EL (cell line): ENCODE data around the gene SEC14L1.
A peak's percentile ranks its signal among the peaks of the same experiment; 100 is the strongest.
"Not testable (repeated sequence)": the region's sequence is repeated elsewhere in the genome, so short reads cannot be mapped to it uniquely, and the experiment has no call there.

ENCODE experiments used
- DNase-seq: peaks from one replicate; pipeline ENCODE4 v3.0.0-alpha.2; 2016

Gene SEC14L1

GRCh38 chr17:77140878-77141767, at the start of gene SEC14L1:
Gene SEC14L1, plus strand, starts transcription at chr17:77140969. Its CDS starts 2,628 bp downstream, at chr17:77143597.
- DNase-seq = peak; percentile 59

DNA sequence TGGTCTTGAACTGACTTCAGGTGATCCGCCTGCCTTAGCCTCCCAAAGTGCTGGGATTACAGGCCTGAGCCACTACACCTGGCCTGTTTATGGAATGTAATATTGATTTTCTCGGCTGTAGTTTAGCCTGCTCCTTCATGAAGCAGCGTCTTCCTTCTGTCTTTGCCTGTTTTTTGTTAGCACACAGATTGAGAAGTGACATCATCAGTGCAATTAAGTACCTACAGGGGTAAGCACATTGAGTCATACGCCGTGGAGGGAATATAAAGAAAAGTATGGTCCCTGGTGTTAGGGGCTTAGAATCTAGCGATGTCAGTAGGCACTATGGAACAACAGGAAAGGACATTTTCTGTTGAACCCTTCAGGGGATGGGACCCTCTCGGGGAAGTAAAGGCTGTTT, 48.7 kb upstream of the SEC14L1 start:
- no peak for DNase-seq

- no peak for DNase-seq
These were observed 45.3 kb upstream of the SEC14L1 start for GRCh38 chr17:77095461-77095860.

DNA sequence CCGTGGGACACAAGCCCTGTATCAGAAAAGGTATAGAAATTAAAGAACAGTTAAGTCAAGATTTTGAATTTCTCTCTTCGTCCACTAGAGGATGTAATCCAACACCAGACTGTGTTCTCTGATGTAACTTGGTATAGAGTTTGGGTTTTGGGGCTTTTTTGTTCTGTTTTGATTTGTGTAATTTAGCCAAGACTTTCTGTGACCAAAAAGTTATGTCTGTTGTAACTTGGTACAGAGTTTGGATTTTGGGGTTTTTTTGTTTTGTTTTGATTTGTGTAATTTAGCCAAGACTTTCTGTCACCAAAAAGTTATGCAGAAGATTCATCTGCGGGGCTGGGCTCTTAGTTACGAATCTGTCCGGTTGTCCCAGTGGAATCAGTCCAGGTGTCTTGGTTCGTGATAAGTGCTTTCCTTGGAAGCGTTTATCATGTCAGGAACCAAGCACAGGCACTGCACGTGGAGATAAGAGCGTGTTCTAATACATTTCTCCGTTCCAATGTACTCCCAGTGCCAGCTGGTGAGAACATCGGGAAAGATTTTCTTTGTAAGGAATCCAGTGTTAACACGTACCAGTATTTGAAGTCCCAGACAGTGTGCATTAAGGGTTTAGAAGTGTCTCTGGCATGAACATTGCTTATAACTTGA, 44.1 kb upstream of the SEC14L1 start:
- peak; percentile 48 for DNase-seq

DNA sequence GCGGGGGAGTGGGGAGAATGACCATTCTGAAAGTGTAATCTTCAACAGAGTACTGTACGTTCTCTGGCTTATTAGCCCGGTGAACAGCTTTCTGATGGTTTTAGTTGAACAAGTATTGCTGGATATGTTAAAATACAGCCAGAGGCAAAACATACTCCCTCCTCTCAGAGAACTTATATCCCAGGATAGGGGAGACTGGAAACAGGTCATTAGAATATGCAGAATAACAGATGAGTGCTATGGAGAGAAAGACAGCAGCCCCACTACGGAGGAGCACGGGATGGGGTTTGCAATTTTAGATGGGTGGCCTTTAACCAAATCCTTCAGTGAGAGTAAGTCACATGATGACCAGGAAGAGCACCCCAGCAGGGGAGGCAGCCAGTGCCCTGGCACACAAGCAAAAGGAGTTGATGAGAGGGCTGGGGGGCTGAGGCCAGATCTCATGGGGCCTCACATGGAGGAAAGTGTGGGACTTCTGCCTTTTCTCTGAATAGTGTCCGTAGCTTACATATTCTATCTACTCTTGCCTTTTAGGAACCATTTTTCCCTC, 43.1 kb upstream of the SEC14L1 start:
- no peak for DNase-seq

GRCh38 chr17:77098884-77099545, 41.8 kb upstream of the SEC14L1 start:
- DNase-seq = no peak

DNA sequence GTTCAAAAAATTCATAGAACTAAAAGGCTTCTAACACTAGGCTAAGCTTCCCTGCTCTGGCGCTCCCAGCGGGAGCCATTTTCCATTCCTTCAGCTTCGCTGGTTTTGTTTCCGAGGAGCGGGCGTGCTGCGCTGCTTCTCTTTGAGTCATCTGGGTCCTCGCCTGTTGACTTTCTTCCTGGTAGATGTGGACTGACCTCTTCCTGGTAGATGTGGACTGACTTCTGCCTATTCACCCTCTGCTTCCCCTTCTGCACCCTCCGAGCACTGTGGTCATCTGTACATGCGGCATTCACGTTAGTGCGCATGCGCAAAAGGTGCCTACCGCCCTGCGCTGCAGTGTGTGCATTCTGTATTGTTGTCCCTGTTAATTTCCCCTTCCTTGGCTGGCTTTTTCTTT, 40.8 kb upstream of the SEC14L1 start:
- no peak for DNase-seq

DNA sequence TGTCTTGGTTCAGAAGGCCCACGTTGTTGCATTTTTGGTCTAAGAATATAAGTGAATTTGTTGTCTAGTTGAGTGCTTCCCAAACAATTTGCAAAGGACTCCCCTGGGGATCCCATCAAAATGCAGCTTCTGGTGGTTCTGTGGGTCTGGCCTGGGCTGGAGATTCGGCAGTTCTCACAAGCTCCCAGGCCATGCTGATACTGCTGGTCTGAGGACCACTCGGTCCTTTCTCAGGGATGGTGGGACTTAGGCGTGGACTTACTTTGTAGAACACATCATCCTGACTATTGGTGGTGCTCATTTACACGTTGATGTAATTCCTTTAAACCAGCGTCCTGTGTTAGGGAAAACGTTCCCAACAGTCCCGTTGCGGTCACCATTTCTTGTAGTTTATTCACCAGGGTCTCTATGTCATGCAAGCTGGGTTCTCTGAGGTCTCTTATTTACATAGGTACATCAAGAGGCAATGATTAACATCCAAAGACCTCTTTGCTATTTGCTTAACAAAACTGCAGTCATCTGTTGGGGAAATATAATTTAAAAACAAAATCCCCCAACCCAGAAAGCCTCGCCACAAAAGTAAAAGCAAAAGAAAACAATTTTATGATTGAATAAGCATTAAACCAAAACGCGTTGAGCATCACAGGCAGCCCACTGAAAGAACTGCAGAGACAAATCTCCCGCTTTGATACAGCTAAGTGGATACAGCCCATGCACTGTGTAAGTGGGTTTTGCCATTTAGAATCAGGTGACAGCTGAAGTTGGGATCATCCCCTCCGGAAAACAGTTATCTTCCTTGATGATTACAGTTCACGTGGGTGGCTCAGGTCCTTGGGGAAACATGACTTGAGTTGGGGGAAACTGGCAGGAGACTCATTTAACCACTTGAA, 39.0 kb upstream of the SEC14L1 start:
- no peak for DNase-seq

GRCh38 chr17:77102411-77103134, 38.2 kb upstream of the SEC14L1 start:
- not testable (repeated sequence) for DNase-seq

DNA sequence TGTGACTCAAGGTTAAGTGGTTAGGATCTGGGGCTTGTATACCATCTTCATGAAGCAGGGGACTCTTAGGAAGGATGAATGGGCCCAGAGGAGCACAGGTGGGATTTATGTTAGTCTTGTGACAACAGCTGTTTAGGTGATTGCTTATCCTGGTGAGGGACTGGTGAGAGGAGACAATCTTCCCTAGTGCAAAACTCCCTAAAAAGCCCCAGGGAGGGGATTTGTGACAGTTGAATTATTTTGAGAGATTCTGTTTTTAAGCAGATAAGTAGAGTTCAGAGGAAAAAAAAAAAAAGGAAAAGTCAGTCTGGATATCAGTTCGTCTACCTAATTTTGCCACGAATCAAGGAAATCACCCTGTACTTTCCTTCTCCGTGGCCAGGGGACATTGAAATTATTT, 35.1 kb upstream of the SEC14L1 start:
- DNase-seq = no peak

GRCh38 chr17:77106874-77107358, 33.9 kb upstream of the SEC14L1 start:
- no peak for DNase-seq

GRCh38 chr17:77107506-77108433, 33.0 kb upstream of the SEC14L1 start:
- DNase-seq = peak; percentile 63

- DNase-seq = no peak
These were observed 31.5 kb upstream of the SEC14L1 start for GRCh38 chr17:77109159-77109759.

DNA sequence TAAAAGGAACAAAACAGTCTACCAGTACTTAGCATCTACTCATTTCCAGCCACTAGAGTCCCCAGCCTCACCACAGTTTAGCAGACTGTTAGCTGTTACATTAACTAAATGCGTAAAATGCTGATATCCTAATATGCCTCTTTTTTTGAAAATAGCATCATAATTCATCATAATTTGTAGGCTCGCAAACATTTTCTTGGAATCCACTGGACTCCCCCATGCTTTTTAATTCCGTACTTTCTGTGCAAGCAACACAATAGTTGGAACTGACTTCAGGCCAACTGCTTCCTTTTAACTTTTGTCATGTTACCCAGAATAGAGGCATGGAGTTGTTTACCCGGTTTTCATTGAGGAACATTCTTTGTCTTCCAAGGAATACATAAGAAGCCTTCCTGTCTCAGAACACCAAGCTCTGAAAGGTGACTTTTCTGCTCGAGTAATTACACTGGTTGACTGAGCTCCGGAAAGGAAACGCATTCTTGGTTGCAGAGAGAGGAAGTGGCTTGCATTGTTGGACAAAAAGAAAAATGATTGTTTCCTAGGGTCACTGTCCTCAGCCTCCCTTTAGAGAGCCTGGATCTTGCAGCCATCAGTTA, 30.9 kb upstream of the SEC14L1 start:
- DNase-seq = peak; percentile 55

GRCh38 chr17:77111165-77111933, 29.4 kb upstream of the SEC14L1 start:
- not testable (repeated sequence) for DNase-seq

DNA sequence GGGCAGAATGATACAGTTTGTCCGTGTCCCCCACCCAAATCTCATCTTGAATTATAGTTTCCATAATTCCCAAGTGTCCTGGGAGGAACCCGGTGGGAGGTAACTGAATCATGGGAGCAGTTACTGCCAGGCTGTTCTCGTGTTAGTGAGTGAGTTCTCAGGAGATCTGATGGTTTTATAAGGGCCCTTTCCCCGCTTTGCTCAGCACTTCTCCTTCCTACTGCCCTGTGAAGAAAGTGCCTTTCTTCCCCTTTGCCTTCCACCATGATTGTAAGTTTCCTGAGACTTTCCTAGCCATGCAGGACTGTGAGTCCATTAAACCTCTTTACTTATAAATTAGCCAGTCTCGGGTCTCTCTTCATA, 28.9 kb upstream of the SEC14L1 start:
- no peak for DNase-seq

GRCh38 chr17:77115510-77115909, 25.3 kb upstream of the SEC14L1 start:
- no peak for DNase-seq

- no peak for DNase-seq
These were observed 24.8 kb upstream of the SEC14L1 start for GRCh38 chr17:77115947-77116346.
